GM13977 (cell line): ENCODE data around the gene MAT2B.
A peak's percentile ranks its signal among the peaks of the same experiment; 100 is the strongest.

Source experiments
- DNase-seq: peaks from one replicate; pipeline ENCODE4 v3.0.0; 2012; ENCODE audit warnings: low spot score
- CTCF ChIP-seq: IDR thresholded peaks from 2 replicates; pipeline ENCODE4 v1.5.1; 2012; ENCODE audit warnings: mild to moderate bottlenecking, control low read depth; ENCODE audit not compliant: insufficient read depth; ENCODE audit errors: extremely low read depth, missing control alignments
- in situ Hi-C: fragments of 300-500 bp; cut with MboI; formaldehyde crosslinking; loops from one replicate; pipeline ENCODE4 v1.12.0; 2022; ENCODE audit warnings: low sequenced_read_pairs, low pct_unique_long_range_greater_than_20kb, mixed read lengths, inconsistent platforms; ENCODE audit not compliant: unreplicated experiment

The MAT2B gene

DNA sequence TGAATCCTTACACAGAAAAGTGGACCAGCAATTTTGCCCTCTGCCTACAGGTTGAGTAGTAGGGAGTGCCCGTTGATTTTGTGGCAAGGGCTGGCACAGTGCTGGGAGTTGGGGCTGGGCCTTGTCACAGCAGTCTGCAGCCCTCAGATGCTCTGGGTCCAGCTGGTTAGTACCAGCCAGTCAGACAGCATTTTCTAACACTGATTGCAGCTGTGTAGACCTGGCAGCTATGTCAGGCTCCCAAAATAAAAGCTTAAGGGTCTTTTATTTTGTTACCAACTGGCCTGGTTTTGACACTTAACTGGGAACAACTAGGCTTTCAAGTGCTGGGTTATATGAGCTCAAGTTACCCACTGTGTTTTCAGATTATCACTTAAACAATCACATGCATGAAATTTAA lies 57.7 kb downstream of the MAT2B start:
- no peak for DNase-seq
- no peak for TF ChIP-seq CTCF
- in situ Hi-C loops: loop anchor here (25.0 kb wide), 1 partner anchor 949 kb away; no protein-coding TSS in a partner anchor

- no peak for DNase-seq
- in situ Hi-C loops: loop anchor here (25.0 kb wide), 1 partner anchor 948 kb away; no protein-coding TSS in a partner anchor
- TF ChIP-seq CTCF: no peak
These were observed 58.5 kb downstream of the MAT2B start for GRCh38 chr5:163563880-163564279.

- TF ChIP-seq CTCF: peak; percentile 87
- in situ Hi-C loops: loop anchor here (25.0 kb wide), 1 partner anchor 948 kb away; no protein-coding TSS in a partner anchor
- DNase-seq: peak; percentile 53
These were observed 59.0 kb downstream of the MAT2B start for GRCh38 chr5:163564321-163564938.

- DNase-seq: no peak
- in situ Hi-C loops: loop anchor here (25.0 kb wide), 1 partner anchor 947 kb away; no protein-coding TSS in a partner anchor
- TF ChIP-seq CTCF: no peak
These were observed 60.1 kb downstream of the MAT2B start for GRCh38 chr5:163565492-163565891.

DNA sequence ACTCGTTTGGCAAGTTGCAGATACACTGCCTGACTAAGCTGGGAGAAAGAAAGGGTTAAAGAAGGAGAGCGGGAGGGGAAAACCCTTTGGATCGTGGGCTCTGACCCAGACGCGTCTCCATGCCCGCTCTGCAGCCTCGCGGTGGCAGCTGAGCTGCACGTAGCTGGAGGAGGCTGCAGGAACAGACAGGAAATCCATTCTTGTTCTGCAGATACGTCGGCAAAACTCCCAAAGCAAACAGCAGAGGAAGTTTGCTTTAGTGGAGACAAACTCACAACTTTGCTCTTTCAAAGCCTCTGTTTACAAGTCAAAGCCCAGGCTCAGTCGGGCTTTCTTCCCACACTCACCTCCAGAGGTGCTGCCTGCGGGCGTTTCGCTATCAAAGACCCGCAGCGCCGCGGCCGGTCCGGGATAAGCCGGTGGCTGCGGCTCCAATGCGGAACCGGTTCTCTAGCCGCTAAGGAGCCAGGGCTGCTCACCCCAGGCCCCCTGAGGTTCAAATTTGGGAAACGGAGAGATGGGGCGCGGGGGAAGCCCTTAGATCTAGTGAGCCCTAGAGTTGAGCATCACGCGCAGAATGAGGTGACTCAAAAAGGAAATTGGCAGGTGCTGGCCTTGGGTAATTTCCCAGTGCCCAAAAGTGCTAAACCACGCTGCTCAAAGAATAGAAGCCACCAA lies 60.7 kb downstream of the MAT2B start:
- in situ Hi-C loops: loop anchor here (25.0 kb wide), 1 partner anchor 946 kb away; no protein-coding TSS in a partner anchor
- no peak for DNase-seq

DNA sequence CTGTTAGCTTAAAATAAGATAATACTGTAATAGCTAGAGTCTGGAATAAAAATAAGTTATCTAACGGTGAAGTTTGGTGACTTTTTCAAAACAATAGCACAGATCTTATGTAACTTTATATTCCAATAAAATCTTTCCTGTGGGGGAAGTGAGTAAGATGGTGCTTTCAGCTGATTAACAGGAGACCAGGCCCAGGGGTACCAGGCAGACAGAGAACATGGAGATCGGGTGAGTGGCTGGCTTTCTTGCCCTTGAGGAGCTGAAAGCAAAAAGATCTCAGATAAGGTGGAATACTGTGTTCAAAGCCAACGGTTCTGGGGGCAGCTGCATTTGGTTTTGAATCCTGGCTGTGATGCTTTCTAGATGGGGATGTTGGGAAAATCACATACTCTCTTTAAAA lies 61.3 kb downstream of the MAT2B start:
- TF ChIP-seq CTCF: no peak
- in situ Hi-C loops: loop anchor here (25.0 kb wide), 1 partner anchor 946 kb away; no protein-coding TSS in a partner anchor

More for the DNA sequence above, 60.7 kb downstream of the MAT2B start:
- TF ChIP-seq CTCF: no peak

More for the DNA sequence above, 61.3 kb downstream of the MAT2B start:
- no peak for DNase-seq
